Neural cell (in vitro differentiated cells): ENCODE data around the gene USP15. TPM values are rescaled to one million over a fixed set of nuclear protein-coding genes. Genes with fewer than 3 reads are reported as not detected.
A peak's percentile ranks its signal among the peaks of the same experiment; 100 is the strongest.

Source experiments
- H2AFZ ChIP-seq: fragments of 200-600, 300-800 bp; sonication (generic), shearing (Covaris generic); 2 replicates; pipeline ENCODE4 v1.6.0; 2014; ENCODE audit warnings: low read depth, mild to moderate bottlenecking, antibody characterized with exemption, low read length, moderate library complexity
- H3F3A ChIP-seq: fragments of 200-600 bp; shearing (Covaris generic); 2 replicates; pipeline ENCODE4 v1.6.1; 2016; ENCODE audit warnings: mild to moderate bottlenecking, moderate library complexity, mixed read lengths, antibody characterized with exemption, low read length; ENCODE audit not compliant: insufficient read depth, poor library complexity, severe bottlenecking
- H3K27ac ChIP-seq: fragments of 200-600, 300-800 bp; sonication (generic), shearing (Covaris generic); 2 replicates; pipeline ENCODE4 v1.5.1; 2014; ENCODE audit warnings: mild to moderate bottlenecking, low read length, moderate library complexity
- H3K27me3 ChIP-seq: fragments of 300-800, 200-600 bp; sonication (generic), shearing (Covaris generic); 2 replicates; pipeline ENCODE4 v1.6.0; 2014; ENCODE audit warnings: mild to moderate bottlenecking, low read depth, low read length, moderate library complexity; ENCODE audit not compliant: insufficient read depth
- H3K36me3 ChIP-seq: fragments of 300-800, 200-600 bp; sonication (generic), shearing (Covaris generic); 2 replicates; pipeline ENCODE4 v1.5.1; 2014; ENCODE audit warnings: mild to moderate bottlenecking, antibody characterized with exemption, low read length, moderate library complexity; ENCODE audit not compliant: insufficient read depth
- H3K4me2 ChIP-seq: fragments of 300-800, 200-600 bp; sonication (generic), shearing (Covaris generic); 2 replicates; pipeline ENCODE4 v1.6.0; 2014; ENCODE audit warnings: mild to moderate bottlenecking, low read length
- H3K4me3 ChIP-seq: fragments of 300-800, 200-600 bp; sonication (generic), shearing (Covaris generic); 2 replicates; pipeline ENCODE4 v1.5.1; 2014; ENCODE audit warnings: mild to moderate bottlenecking, low read length, moderate library complexity
- H3K79me2 ChIP-seq: fragments of 200-600 bp; shearing (Covaris generic); replicated peaks from 2 replicates; pipeline ENCODE4 v1.6.0; 2014; ENCODE audit warnings: mild to moderate bottlenecking, low read length, moderate library complexity; ENCODE audit not compliant: insufficient read depth
- H3K9ac ChIP-seq: fragments of 300-800, 200-600 bp; sonication (generic), shearing (Covaris generic); 2 replicates; pipeline ENCODE4 v1.6.1; 2016; ENCODE audit warnings: mild to moderate bottlenecking, low read length, mixed read lengths
- H3K9me2 ChIP-seq: fragments of 200-600 bp; shearing (Covaris generic); 2 replicates; pipeline ENCODE4 v1.6.1; 2016; ENCODE audit warnings: mild to moderate bottlenecking, low read length, mixed read lengths; ENCODE audit not compliant: insufficient read depth
- H3K9me3 ChIP-seq: fragments of 200-600, 300-800 bp; sonication (generic), shearing (Covaris generic); 2 replicates; pipeline ENCODE4 v1.6.1; 2016; ENCODE audit warnings: mild to moderate bottlenecking, mixed run types, low read length, moderate library complexity, mixed read lengths
- H4K20me1 ChIP-seq: fragments of 200-600 bp; shearing (Covaris generic); 2 replicates; pipeline ENCODE4 v1.6.1; 2016; ENCODE audit warnings: mild to moderate bottlenecking, mixed run types; ENCODE audit not compliant: insufficient read depth
- EP300 ChIP-seq: fragments of 450-650 bp; conservative IDR thresholded peaks from 2 replicates; pipeline ENCODE4 v1.6.1; 2014; ENCODE audit warnings: antibody characterized with exemption, mild to moderate bottlenecking, moderate library complexity; ENCODE audit not compliant: poor library complexity, severe bottlenecking
- MXI1 ChIP-seq: fragments of 450-650 bp; conservative IDR thresholded peaks from 2 replicates; pipeline ENCODE4 v1.6.1; 2014; ENCODE audit warnings: antibody characterized with exemption, mild to moderate bottlenecking; ENCODE audit not compliant: poor library complexity, severe bottlenecking
- POLR2AphosphoS5 ChIP-seq: IDR thresholded peaks from 2 replicates; pipeline ENCODE4 v1.6.1; 2012
- RAD21 ChIP-seq: fragments of 450-650 bp; conservative IDR thresholded peaks from 2 replicates; pipeline ENCODE4 v1.6.1; 2014; ENCODE audit warnings: antibody characterized with exemption, mild to moderate bottlenecking, moderate library complexity
- REST ChIP-seq: IDR thresholded peaks from 2 replicates; pipeline ENCODE4 v1.6.1; 2012; ENCODE audit warnings: borderline replicate concordance
- SMC3 ChIP-seq: fragments of 450-650 bp; conservative IDR thresholded peaks from 2 replicates; pipeline ENCODE4 v1.6.1; 2014; ENCODE audit warnings: antibody characterized with exemption, mild to moderate bottlenecking, moderate library complexity; ENCODE audit not compliant: poor library complexity
- TAF1 ChIP-seq: IDR thresholded peaks from 2 replicates; pipeline ENCODE4 v1.6.1; 2012; ENCODE audit warnings: low read depth
- polyA plus RNA-seq: library from polyadenylated mRNA; depleted of rRNA; stranded (reverse); fragments of >200 nt; gene quantifications from 2 replicates; pipeline ENCODE4 v1.2.3, GENCODE V29; 2014
- TF ChIP-seq, protein P1 (sequence below): fragments of 450-650 bp; IDR thresholded peaks from 2 replicates; pipeline ENCODE4 v1.5.1; 2014; ENCODE audit warnings: antibody characterized with exemption, mild to moderate bottlenecking, moderate library complexity; ENCODE audit not compliant: poor library complexity, severe bottlenecking

USP15 gene
- polyA plus RNA-seq, 1 donor from 2014 or later = 113 TPM

DNA sequence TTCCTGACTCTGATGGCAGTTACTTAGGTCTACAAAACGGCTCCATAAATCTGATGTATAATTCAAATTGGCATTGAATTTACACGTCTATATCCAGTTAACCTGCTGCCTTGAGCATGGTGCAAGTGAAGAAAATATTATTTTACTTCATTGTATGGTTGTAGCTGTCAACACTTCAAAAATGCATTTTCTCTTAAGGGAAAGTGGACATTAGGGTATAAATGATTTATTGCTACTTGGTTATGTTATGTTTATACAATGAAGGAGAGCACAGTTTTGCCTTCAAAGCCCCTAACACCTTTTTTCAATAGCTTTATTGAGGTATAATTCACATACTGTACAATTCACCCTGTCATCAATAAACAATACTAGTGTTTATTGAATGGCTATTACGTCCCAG lies 2.0 kb upstream of the USP15 start:
- TF ChIP-seq, protein P1, sequence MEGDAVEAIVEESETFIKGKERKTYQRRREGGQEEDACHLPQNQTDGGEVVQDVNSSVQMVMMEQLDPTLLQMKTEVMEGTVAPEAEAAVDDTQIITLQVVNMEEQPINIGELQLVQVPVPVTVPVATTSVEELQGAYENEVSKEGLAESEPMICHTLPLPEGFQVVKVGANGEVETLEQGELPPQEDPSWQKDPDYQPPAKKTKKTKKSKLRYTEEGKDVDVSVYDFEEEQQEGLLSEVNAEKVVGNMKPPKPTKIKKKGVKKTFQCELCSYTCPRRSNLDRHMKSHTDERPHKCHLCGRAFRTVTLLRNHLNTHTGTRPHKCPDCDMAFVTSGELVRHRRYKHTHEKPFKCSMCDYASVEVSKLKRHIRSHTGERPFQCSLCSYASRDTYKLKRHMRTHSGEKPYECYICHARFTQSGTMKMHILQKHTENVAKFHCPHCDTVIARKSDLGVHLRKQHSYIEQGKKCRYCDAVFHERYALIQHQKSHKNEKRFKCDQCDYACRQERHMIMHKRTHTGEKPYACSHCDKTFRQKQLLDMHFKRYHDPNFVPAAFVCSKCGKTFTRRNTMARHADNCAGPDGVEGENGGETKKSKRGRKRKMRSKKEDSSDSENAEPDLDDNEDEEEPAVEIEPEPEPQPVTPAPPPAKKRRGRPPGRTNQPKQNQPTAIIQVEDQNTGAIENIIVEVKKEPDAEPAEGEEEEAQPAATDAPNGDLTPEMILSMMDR = no peak
- Histone ChIP-seq H2AFZ (no peak overlapping the region), H3K27ac (no peak overlapping the region), H3F3A (peaks cover 5% of the 10 kb centered on the region), H3K9me2 (no peaks in the 10 kb centered on the region), H3K27me3 (no peaks in the 10 kb centered on the region), H3K79me2 (peaks cover 22% of the 10 kb centered on the region), H3K4me2 (no peak overlapping the region), H3K4me3 (no peak overlapping the region), H3K9ac (no peak overlapping the region), H3K9me3 (no peaks in the 10 kb centered on the region), H4K20me1 (no peaks in the 10 kb centered on the region), H3K36me3 (no peaks in the 10 kb centered on the region)

DNA sequence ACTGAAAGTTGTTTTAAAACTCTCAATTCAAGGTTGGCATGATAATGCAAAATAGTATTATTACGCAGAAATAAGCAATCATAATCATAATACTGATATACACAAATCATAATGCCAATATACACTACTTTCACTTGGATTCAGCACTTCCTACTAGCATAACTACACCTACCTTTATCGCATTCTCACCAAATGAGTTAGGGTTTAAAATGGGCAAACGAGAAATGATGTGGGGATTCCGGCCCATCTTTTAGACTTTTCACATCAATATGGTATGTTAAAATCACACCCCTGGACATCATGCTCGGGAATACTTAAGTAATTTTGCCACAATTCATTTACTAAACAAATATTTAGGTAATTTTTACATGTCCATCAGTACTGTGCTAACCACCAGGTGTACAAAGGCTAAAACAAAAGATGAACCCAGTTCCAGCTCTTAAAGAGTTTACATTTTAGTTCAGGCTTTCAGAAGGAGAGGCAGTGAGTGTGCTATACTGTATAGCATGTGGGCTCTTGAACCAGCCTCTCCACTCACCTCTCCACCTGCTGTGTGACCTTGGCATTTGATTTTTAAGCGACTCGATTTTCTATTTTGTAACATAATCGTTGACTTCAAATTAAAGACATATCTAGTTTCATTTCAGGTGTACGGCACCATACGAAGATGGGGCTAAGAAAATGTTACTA lies 1.1 kb upstream of the USP15 start:
- H3K9me3 ChIP-seq = no peaks in the 10 kb centered on the region
- peak overlapping the region; percentile 98 for H3K27ac ChIP-seq
- H3K9me2 ChIP-seq = no peaks in the 10 kb centered on the region
- H3K79me2 ChIP-seq = peaks cover 31% of the 10 kb centered on the region
- no peaks in the 10 kb centered on the region for H3K27me3 ChIP-seq
- H4K20me1 ChIP-seq = no peaks in the 10 kb centered on the region
- H3K4me2 ChIP-seq = peak overlapping the region; percentile 85
- peak overlapping the region; percentile 95 for H3K9ac ChIP-seq
- peak overlapping the region; percentile 86 for H3K4me3 ChIP-seq
- peak overlapping the region; percentile 98 for H2AFZ ChIP-seq
- peaks cover 5% of the 10 kb centered on the region for H3F3A ChIP-seq
- H3K36me3 ChIP-seq = no peaks in the 10 kb centered on the region
- TF ChIP-seq REST (no peak), SMC3 (no peak), TAF1 (no peak), POLR2AphosphoS5 (no peak), MXI1 (no peak), EP300 (no peak), RAD21 (no peak)

DNA sequence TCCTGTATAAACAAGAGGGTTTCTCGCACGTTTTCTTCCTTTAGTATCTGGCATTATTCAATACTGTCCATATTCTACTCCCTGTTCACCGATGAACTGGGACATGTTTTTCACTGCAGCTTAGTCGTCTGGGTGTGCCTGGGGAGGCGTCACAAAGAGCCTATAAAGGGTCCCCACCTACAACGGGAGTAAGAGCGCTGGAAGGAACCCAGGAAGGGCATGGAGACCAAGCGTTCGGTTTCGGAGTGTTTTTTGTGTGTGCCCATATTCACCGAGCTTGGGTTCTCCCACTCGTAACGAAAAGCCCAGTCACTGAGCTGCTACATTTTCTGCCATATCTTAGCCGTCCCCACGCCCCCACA lies 592 bp upstream of the USP15 start:
- TF ChIP-seq MXI1 (no peak), REST (peak; percentile 79), POLR2AphosphoS5 (peak; percentile 75)
- TF ChIP-seq, protein P1 = no peak
- peak overlapping the region; percentile 98 for H3K27ac ChIP-seq

More for the DNA sequence above, 592 bp upstream of the USP15 start:
- H2AFZ ChIP-seq = peak overlapping the region; percentile 98
- H3K36me3 ChIP-seq = no peaks in the 10 kb centered on the region
- H3K4me3 ChIP-seq = peak overlapping the region; percentile 86
- peaks cover 36% of the 10 kb centered on the region for H3K79me2 ChIP-seq
- no peaks in the 10 kb centered on the region for H3K9me2 ChIP-seq
- H3K27me3 ChIP-seq = no peaks in the 10 kb centered on the region
- peak overlapping the region; percentile 85 for H3K4me2 ChIP-seq
- peaks cover 5% of the 10 kb centered on the region for H3F3A ChIP-seq
- no peaks in the 10 kb centered on the region for H4K20me1 ChIP-seq
- no peaks in the 10 kb centered on the region for H3K9me3 ChIP-seq
- peak overlapping the region; percentile 95 for H3K9ac ChIP-seq
